H1 (cell line): ENCODE data around the gene UNC79. TPM values are rescaled to one million over a fixed set of nuclear protein-coding genes. Genes with fewer than 3 reads are reported as not detected.

ENCODE experiments used
- CREB1 ChIP-seq: IDR thresholded peaks from 2 replicates; pipeline ENCODE4 v1.6.1; 2012; ENCODE audit warnings: inconsistent platforms
- E2F6 ChIP-seq: IDR thresholded peaks from 2 replicates; pipeline ENCODE4 v1.6.1; 2012; ENCODE audit warnings: inconsistent platforms
- KDM1A ChIP-seq: fragments of 200-600, 300-600 bp; sonication (generic); IDR thresholded peaks from 2 replicates; pipeline ENCODE4 v1.7.1; 2016; ENCODE audit warnings: mild to moderate bottlenecking, low read length, borderline replicate concordance
- POU5F1 ChIP-seq: IDR thresholded peaks from 2 replicates; pipeline ENCODE4 v1.6.1; 2011; ENCODE audit warnings: low read depth, mild to moderate bottlenecking, low read length, moderate library complexity
- TEAD4 ChIP-seq: IDR thresholded peaks from 2 replicates; pipeline ENCODE4 v1.6.1; 2012; ENCODE audit warnings: low read depth, low read length, inconsistent platforms, mixed read lengths
- polyA plus RNA-seq, 7 experiments: library from polyadenylated mRNA; depleted of rRNA in 3 of 7; stranded (reverse) in 5 of 7; unstranded in 2 of 7; fragments of >200 nt in 5 of 7; fragments of 200-250 nt in 2 of 7; gene quantifications; 1 replicate in 5 of 7; 2 replicates in 1 of 7; 4 replicates in 1 of 7; pipeline versions ENCODE4 v1.2.1 to v1.2.3, GENCODE V29; 2011 to 2013; ENCODE audit warnings: missing spikeins in 2 of 7, mixed read lengths in 2 of 7
- total RNA-seq: library from RNA; stranded (reverse); fragmentation: NEBNext Ultra II Directional; extraction: Animal tissue kit (Norgen Biotek cat#: 25700); gene quantifications from 2 replicates; pipeline ENCODE4 v1.2.1, GENCODE V29; 2021

The UNC79 gene
- total and polyA plus RNA-seq, 2 of the 8 experiments (the other 6 are each of a cell fraction or from before 2014, with no cell fraction given): 1.8 to 2.3 TPM

- TF ChIP-seq TEAD4 (no peak), E2F6 (no peak), KDM1A (no peak), CREB1 (no peak), POU5F1 (no peak)
- TF ChIP-seq, all 59 proteins: peak for 0
Measured at GRCh38 chr14:93591506-93591905, 160.8 kb downstream of the UNC79 start (continued).
